GM12873 (cell line): ENCODE results near the gene SPOCK2.

Experiments
- CTCF ChIP-seq: IDR thresholded peaks from 2 replicates; pipeline ENCODE4 v1.5.1; 2012; ENCODE audit warnings: low read depth, mild to moderate bottlenecking, moderate library complexity, low read length, control low read depth; ENCODE audit not compliant: insufficient read depth; ENCODE audit errors: missing control alignments

SPOCK2 gene

GRCh38 chr10:72066318-72067284 is 21.8 kb downstream of the SPOCK2 start:
- no peak for TF ChIP-seq CTCF

GRCh38 chr10:72065439-72066025 is 22.8 kb downstream of the SPOCK2 start:
- no peak for TF ChIP-seq CTCF

- TF ChIP-seq CTCF = no peak
These were observed 24.5 kb downstream of the SPOCK2 start for GRCh38 chr10:72063703-72064391.

- TF ChIP-seq CTCF = no peak
These were observed 25.3 kb downstream of the SPOCK2 start for GRCh38 chr10:72062832-72063702.

- no peak for TF ChIP-seq CTCF
These were observed 26.0 kb downstream of the SPOCK2 start for GRCh38 chr10:72062382-72062781.

- TF ChIP-seq CTCF = no peak
These were observed 26.4 kb downstream of the SPOCK2 start for GRCh38 chr10:72061930-72062329.
